C4-2B (cell line): ENCODE data around the gene GADL1.

ENCODE experiments used
- H3K27ac ChIP-seq: fragments of 450-650 bp; 2 replicates; pipeline ENCODE4 v1.5.1; 2017
- ZFX ChIP-seq: fragments of 450-650 bp; IDR thresholded peaks from 2 replicates; pipeline ENCODE4 v1.6.1; 2017
- TF ChIP-seq, protein P1 (sequence below): fragments of 450-650 bp; conservative IDR thresholded peaks from 2 replicates; pipeline ENCODE4 v1.5.1; 2017; ENCODE audit warnings: mild to moderate bottlenecking

Gene GADL1

DNA sequence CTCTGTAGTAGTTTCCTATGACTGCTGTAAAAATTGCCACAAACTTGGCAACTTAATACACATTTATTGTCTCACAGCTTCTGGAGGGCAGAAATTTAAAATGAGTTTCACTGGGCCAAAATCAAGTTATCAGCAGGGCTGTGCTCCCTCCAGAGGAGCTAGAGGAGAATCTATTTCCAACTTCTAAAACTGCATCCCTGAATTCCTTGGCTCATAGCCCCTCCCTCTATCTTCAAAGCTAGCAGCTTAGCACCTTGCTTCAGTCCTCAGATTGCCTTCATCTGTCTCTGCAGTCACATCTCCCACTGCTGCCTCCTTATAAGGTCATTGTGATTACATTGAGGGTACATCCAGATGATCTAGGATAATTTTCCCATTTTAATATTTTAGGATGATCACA, 17.8 kb upstream of the GADL1 start:
- no peak for TF ChIP-seq ZFX
- TF ChIP-seq, protein P1, sequence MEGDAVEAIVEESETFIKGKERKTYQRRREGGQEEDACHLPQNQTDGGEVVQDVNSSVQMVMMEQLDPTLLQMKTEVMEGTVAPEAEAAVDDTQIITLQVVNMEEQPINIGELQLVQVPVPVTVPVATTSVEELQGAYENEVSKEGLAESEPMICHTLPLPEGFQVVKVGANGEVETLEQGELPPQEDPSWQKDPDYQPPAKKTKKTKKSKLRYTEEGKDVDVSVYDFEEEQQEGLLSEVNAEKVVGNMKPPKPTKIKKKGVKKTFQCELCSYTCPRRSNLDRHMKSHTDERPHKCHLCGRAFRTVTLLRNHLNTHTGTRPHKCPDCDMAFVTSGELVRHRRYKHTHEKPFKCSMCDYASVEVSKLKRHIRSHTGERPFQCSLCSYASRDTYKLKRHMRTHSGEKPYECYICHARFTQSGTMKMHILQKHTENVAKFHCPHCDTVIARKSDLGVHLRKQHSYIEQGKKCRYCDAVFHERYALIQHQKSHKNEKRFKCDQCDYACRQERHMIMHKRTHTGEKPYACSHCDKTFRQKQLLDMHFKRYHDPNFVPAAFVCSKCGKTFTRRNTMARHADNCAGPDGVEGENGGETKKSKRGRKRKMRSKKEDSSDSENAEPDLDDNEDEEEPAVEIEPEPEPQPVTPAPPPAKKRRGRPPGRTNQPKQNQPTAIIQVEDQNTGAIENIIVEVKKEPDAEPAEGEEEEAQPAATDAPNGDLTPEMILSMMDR: no peak
- H3K27ac ChIP-seq: no peak overlapping the region

GRCh38 chr3:30908456-30909037, 14.1 kb upstream of the GADL1 start:
- H3K27ac ChIP-seq: no peak overlapping the region
- TF ChIP-seq ZFX: no peak
- TF ChIP-seq, protein P1: no peak

DNA sequence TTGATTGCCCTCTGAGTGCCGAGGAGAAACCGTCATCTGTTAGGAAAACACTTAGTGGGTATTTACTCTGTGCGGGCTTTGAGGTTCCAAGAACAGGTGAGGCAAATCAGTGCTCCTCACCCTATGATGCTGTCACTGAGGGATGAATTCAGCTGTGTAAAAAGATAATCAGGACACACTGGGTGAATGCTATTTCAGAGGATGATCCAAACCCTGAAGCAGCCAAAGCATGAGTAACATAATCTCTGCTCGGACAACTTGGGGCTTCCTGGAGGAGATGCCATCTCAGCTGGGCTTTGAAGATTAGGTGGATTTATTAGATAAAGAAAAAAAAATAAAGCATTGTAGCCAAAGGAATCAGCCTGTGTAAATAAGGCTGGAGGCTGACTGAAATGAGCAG, 10.5 kb upstream of the GADL1 start:
- no peak overlapping the region for H3K27ac ChIP-seq
- TF ChIP-seq, protein P1: no peak
- TF ChIP-seq ZFX: no peak

DNA sequence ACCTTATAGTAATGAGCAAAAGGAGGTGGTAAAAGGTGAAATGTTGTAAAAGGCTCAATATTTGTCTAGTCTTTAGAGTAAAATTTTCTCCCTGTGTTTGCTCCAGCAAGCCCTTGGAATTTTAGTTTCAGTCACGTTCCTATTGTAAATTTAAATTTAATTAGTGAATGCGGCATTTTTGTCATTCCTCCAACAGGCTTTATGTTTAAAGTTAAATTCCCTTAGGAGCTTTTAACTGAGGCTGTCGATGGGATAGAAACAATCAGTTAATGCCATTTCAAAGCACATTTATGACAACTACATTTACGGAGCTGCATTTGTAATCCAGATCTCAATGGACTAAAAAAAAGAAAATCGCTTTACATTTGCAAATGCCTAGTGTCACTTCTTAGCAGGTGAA, 868 bp upstream of the GADL1 start:
- H3K27ac ChIP-seq: no peak overlapping the region
- TF ChIP-seq, protein P1: no peak
- TF ChIP-seq ZFX: no peak

- H3K27ac ChIP-seq: no peak overlapping the region
- no peak for TF ChIP-seq ZFX
Observed at GRCh38 chr3:30893678-30894325, 659 bp downstream of the GADL1 start.

DNA sequence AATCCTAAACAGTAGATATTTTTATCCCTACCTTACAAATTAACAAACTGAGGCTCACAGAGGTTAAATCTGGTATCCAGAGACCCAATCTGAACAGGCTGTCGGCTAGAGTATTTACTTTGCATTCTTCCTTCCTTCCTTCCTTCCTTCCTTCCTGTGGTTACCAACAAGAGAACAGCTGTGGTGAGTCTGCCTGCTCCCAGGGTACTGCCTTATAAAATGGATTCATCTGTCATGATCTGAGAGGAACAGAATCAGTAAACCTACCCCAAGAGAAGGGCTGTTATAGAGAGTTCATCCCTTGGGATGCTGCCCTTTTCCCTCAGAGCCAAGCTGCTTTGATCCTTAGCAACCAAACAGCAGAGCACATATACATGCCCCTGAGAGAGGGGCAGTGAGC, 3.6 kb downstream of the GADL1 start:
- TF ChIP-seq, protein P1: no peak
- TF ChIP-seq ZFX: no peak
- H3K27ac ChIP-seq: no peak overlapping the region

- H3K27ac ChIP-seq: no peak overlapping the region
- TF ChIP-seq, protein P1: no peak
- no peak for TF ChIP-seq ZFX
Observed at GRCh38 chr3:30886888-30887287, 7.6 kb downstream of the GADL1 start.

DNA sequence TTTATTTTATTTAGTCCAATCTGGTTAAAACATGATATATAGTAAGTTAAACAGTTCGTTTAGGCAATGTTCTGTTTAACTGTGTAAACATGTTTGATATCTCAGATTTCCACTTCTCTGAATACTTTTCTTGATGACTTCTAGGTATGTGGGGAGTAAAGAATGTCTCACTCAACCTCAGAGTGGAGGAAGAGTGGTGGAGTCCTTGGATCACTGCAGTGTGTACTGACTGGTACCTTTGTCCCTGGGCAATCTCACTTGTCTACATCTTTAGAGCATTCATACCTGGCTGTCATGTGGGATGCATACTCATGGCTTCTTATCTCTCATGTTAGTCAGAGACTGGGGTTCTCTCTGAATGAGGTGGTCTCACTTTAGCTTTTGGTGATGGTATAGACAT, 15.6 kb downstream of the GADL1 start:
- TF ChIP-seq, protein P1: no peak
- no peak for TF ChIP-seq ZFX
- no peak overlapping the region for H3K27ac ChIP-seq
